Measurements from ENCODE around the gene IL12A.

Gene IL12A

DNA sequence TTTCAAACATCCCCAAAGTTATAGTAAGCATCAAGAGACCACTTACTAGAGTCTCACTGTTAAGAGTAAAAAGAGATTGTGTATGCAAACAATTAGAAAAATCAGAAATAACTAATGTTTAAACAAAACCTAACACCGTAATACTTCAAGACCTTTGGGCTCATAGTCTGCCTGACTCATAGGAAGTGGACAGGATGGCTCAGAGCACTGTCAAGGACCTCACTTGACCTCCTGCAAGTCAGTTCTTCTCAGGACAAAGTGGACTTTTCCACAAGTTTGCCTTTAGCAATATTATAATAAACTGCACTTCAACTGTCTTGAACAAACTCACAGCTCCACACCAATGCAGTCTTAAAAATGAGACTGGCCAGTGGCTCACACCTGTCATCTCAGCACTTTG lies 34.8 kb downstream of the IL12A start:
- DNase-seq (ENCODE audit: low read depth, low spot score): no peak

DNA sequence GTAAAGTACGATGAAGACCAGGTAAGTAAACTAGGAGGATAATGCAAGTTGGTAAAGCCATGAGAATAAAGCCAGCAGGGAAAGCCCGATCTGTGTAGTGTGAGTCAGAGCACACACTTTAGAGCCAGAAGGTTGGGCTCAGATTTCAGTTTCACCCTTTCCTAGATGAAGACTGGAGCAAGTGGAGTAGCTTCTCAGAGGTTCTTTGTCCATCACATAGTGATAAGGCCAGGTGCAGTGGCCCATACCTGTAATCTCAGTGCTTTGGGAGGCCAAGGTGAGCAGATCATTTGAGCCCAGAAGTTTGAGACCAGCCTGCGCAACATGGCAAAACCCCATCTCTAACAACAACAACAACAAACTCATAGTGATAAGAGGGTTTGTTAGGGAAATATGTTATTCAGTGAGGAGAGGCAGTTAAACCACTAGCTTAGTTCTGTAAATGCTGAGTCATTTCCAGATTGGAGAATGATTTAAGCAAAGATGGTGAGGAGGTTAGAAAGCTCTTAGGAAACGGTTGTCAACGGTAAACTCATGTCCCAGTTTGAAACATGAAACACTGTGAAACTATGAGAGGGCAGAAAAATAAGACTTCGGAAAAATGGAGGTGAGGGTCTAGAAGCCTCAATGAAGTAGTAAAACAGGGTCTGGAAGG lies 39.0 kb downstream of the IL12A start:
- no peak for DNase-seq (ENCODE audit: low read depth, low spot score)

DNA sequence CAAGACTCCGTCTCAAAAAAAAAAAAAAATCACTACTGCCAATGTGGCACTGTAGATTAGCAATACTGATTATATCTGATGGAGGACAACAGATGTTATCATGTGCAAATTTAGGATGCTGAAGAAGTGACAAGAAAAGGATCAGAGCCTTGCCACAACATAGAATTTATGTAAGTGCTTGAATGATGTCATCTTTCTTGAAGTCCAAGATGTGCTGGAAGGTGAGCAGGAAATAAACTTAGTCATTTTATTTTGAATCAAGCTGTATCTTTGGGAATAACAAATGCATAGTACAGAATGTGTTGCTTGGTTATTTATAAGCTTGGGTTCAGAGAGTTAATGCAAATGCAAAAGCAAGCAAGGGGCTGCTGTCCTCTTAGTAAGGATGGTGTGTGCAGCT lies 47.1 kb downstream of the IL12A start:
- no peak for DNase-seq (ENCODE audit: low read depth, low spot score)

DNA sequence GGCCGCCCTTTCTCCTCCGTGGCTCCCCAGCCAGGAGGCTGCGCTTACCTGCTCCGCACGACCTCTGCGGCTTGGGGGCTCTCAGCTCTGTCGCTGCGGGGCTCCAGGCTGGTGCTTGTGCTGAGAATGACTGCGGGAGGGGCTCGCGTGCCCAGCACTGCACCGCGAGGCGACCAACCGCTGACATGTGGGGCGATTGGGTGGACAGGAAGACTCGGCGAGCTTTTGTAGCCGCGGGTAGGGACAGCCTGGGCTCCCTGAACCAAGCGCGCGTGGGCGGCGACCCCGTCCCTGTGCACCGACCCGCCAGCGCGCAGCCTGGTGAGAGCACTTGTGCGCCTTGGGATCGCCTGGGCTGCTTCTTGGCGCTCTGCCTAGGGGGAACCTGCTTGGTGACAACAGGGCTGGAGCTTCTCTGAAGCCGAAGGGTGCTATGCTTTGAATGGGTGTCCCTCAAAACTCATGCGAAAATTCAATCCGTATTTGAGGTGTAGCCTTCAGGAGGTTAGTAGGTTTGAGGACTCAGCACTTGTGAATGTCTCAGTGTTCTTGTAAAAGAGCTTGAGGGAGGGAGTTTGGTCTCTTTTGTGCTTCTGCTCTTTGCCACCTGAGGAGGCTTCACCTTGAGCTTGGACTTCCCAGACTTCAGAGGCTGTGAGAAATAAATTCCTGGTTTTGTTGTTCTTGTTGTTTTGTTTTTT lies 50.4 kb downstream of the IL12A start:
- peak; percentile 52 for DNase-seq (ENCODE audit: low read depth, low spot score)

DNA sequence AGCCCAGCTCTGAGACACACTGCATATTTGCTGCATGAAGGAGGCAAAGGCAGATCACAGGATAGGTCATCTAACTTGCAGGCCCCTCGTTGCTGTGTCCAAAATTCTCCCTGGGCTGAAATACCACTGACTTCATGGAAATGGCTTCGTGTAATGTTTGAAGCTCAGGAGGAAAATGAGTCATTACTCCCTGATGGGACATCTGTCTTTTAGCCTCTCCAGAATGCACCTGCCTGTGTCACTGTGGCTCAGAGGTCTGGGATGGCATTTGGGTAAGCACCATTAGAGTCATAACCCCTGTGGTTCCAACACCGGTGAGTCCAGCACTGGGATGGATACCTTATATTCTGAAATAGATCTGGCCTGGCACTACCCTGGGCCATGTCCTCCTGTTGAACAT lies 51.5 kb downstream of the IL12A start:
- no peak for DNase-seq (ENCODE audit: low read depth, low spot score)

DNA sequence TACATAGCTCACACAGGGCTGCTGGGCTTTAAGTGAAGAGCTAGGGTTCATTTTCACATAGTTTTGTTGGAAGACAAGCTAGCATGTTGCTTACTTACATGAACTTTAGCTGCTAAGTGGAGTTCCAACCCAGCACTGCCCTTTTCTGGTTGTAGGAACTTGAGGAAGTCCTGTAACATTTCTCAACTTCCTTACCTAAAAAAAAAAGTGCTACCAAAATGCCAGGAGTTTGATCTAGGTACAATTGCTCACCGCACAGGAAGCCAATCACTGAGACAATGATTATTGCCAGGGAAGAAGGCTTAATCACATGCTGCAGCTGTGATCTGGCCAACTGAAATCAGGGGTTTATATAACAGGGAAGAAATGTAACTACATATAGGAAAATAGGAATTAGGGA lies 52.8 kb downstream of the IL12A start:
- DNase-seq (ENCODE audit: low read depth, low spot score): no peak

DNA sequence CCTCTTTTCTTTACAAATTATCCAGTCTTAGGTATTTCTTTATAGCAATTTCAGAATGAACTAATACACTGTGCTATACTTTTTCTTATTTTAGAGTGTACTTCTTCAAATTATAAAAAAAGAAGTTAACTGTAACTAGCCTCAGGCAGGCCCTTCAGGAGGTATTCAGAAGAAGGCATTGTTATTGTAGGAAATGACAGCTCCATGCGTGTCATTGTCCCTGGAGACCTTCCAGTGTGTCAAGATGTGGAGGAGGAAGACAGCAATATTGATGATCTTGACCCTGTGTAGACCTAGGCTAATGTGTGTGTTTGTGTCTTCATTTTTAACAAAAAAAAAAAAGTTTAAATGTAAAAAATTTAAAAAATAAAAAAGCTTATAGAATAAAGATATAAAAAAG lies 55.5 kb downstream of the IL12A start:
- DNase-seq (ENCODE audit: low read depth, low spot score): no peak

All from ELF-1 (cell line).